Adipose tissue (tissue), 3 donors: ENCODE data around the gene DNHD1. TPM values are rescaled to one million over a fixed set of nuclear protein-coding genes. Genes with fewer than 3 reads are reported as not detected.

Source experiments
- H3K27ac ChIP-seq: one replicate; pipeline ENCODE4 v1.5.1; 2013; ENCODE audit warnings: low read depth, low read length
- WGBS, 3 donors: extraction: QIAGEN DNeasy Blood & Tissue Kit; methylation state at CpG; one replicate each; pipeline ENCODE4 v1.1.7; 2013; 5-methylcytosine and 5-hydroxymethylcytosine counted together
- polyA plus RNA-seq, 3 donors: library from polyadenylated mRNA; stranded (reverse); fragments of 200-250 nt; gene quantifications; one replicate each; pipeline ENCODE4 v1.2.3, GENCODE V29; 2013
- donor health status: healthy with polysubstance abuse.
- donor health status: Bipolar disorder and iron deficiency.
- donor health status: healthy.

DNHD1 gene
- polyA plus RNA-seq = 10 to 100 TPM in 2 of 3 donors, 1 to 10 TPM in 1; 2.7 to 13.7 (median 10.6) TPM

DNA sequence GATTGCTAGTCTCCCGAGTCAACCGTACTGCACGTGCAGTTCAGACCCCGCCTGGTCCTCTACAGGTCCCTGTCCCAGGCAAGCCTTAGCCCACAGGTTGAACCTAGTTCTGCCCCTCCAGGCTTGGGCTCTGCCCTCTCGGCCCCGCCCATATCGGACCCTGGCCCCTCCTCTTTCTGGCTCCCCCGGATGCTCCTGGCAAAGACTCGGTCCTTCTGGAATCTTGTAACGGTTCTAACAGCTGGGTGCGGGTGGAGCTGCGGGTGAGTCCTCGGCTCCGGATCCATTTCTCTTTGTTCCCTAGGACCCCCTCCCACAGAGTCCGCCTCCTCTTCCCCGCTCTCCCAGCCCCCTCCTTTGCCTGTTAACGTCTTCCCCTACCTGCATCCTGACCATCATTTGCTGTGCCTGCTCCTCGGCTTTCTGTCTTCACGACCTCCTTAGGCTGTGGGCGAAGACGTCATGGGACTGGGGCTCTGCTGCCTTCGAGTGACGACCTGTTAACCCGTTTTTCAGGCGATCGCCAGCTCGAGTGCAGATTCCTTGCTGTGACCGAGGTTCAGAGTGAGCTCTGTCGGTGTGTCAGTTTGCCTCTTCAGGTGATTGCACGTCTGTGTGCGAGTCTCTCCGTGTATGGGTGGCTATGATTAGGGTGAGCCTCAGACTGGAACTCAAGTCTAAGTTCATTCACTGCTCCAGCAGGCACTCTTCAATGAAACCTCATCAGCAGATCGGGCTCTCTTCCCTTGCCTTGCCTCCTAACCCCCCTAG is at the start of gene DNHD1:
Gene DNHD1 (plus strand): TSS at position 212 of the 771 bp plus-strand sequence. CDS start 936 bp downstream, outside the sequence.
- WGBS, 3 donors = 57 to 68% (median 64%) methylated on average over 33 of the region's 33 CpGs
- H3K27ac ChIP-seq = no peak within 1 kb of the TSS

DNA sequence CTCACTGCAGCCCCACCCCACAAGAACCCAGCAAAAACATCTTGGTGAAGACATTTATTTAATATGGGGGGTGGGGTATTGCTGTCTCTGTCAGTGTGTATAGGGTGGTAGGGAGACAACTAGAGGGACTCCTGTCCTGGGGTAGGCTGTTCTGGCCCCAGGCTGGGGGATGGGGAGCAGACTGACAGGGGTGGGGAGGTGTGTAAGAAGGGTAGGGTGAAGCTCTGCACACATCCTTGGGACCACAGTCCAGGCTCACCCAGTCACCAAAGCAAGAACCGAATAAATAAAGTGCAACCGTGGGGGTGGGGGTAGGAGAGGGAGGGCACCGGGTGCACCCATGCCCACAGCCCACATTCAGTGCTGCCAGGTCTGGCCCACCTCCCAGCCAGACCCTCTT is 48.5 kb upstream of the DNHD1 start:
- 82 to 95% (median 86%) methylated on average over 3 of the region's 3 CpGs for WGBS, 3 donors
- H3K27ac ChIP-seq = no peak overlapping the region

DNA sequence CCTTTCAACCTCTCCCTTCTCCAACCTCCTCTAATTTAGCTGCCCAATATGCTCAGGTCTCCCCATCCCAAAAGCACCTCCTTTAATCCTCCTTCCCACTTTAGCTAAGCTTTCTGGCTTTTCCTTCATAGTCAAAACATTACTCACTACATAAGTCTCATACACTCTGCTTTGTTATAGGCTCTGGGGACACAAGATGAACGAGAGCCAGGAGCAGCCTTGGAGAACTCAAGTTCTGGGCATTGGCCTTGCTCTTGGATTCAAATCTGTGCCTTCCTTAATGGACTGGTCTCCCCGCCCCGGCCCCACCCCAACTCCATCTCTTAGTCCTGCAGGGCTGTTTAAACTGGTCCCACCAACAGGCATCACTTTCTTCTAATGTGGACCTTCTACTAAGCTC is 44.9 kb upstream of the DNHD1 start:
- 75 to 88% (median 84%) methylated on average over 3 of the region's 3 CpGs for WGBS, 3 donors
- no peak overlapping the region for H3K27ac ChIP-seq

GRCh38 chr11:6453152-6453551 is 43.9 kb upstream of the DNHD1 start:
- 91 to 96% (median 95%) methylated on average over 2 of the region's 2 CpGs for WGBS, 3 donors
- H3K27ac ChIP-seq = no peak overlapping the region

DNA sequence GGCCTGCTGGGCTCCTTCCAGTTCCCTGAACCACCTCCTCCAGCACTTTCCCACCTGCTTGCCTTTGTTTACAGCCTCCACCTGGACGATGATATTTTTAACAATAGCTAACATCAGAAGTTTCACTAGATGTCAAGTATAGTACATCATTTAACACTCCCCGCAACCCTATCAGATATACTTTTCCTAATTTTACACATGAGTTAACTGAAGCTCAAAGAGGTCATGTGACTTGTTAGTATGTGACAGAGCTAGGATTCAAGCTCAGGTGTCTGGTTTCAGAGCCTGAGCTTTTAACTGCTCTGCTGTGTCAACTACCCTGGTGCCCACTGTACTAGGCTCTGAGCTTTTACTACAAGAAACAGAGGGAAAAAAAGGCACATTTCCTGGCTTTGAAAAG is 42.0 kb upstream of the DNHD1 start:
- 62 to 89% (median 69%) methylated on average over 2 of the region's 2 CpGs for WGBS, 3 donors
- H3K27ac ChIP-seq = no peak overlapping the region

DNA sequence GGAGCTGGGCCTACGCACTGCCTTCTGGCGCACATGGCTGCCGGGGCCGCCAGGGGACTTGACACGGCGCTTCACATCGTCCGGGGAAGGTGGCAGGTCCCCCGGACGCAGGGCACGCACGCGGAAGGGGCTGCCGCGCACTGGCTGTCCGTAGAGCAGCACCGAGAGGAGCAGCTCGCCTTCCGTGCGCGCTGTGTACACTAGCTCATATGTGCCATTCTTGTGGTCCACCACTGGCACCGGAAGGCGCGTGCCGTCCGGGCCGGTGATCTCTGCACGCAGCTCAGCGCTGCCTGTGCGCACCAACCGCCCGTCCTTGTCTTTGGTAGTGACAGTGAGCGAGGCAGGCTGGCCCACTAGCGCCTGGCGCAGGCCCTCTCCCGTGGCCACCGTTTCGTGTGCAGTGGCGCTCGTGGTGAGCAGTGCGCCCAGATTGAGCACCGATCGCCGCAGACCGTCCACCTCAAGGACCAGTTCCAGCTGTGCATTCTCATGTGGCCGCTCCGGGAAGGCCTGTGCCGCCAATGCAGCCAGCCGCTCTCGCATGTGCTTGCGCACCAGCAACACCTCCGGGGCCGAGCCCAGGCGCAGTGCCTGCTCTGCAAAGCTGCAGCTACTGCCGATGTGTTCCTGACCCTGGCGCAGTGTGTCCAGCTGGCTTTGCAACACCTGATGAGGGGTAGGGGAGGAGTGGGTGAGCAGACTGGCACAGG is 40.6 kb upstream of the DNHD1 start:
- WGBS, 3 donors = 96 to 97% (median 97%) methylated on average over 56 of the region's 56 CpGs
- no peak overlapping the region for H3K27ac ChIP-seq

DNA sequence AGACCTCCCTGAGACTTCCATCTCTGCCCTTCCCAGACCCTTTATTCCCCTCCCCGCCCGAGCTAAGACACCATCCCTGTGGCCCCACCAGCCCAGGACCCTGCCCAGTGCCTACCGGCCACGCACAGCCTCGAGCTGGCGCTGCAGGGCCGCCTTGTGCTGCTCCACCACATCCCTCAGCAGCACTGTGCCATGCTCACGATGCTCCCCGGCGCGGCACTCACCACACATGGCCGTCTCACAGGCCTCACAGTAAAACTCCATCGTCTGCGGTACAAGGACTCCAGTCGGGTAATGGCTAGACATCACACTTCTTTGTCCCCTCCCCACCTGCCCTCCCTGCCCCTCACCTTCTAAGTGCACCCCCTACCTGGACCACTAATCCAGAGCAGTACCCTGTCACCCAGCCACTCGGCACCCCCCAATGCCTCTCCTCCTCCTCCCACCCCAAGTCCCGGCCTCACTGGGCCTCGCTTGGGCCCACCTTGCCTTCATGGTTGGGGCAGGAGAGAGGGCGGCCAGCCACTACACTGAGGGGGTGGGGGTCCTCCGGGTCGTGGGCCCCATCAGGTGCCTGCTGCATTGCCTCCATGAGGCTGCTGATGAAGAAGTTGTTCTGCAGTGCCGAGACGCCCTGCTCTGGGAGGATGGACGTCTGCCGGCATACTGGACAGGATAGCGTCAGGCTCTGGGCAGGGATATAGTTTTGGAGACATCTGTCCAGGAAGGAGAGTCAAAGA is 39.3 kb upstream of the DNHD1 start:
- 91 to 97% (median 94%) methylated on average over 26 of the region's 26 CpGs for WGBS, 3 donors
- H3K27ac ChIP-seq = no peak overlapping the region

- H3K27ac ChIP-seq = no peak overlapping the region
Observed at GRCh38 chr11:6458352-6459098, 38.6 kb upstream of the DNHD1 start.

DNA sequence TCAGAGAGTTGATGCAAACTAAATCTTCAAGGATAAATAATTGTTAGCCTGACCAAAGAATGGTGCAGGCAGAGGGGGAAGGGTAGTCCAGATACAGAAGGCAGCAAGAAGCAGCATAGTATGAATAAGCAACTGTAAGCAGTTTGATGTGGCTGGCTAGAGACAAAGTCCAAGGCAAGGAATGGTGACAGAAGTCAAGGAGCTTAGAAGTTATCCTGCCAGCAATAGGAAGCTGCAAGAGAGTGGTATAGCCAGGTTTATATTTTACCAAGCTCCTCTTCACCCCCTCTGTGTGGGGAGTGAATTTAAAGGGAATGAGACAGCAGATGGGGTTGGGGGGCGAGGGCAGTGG is 38.0 kb upstream of the DNHD1 start:
- 83 to 91% (median 89%) methylated on average over 1 of the region's 1 CpG for WGBS, 3 donors
- no peak overlapping the region for H3K27ac ChIP-seq

More at GRCh38 chr11:6458352-6459098, 38.6 kb upstream of the DNHD1 start:
- WGBS, 3 donors = 52 to 91% (median 83%) methylated on average over 2 of the region's 2 CpGs

DNA sequence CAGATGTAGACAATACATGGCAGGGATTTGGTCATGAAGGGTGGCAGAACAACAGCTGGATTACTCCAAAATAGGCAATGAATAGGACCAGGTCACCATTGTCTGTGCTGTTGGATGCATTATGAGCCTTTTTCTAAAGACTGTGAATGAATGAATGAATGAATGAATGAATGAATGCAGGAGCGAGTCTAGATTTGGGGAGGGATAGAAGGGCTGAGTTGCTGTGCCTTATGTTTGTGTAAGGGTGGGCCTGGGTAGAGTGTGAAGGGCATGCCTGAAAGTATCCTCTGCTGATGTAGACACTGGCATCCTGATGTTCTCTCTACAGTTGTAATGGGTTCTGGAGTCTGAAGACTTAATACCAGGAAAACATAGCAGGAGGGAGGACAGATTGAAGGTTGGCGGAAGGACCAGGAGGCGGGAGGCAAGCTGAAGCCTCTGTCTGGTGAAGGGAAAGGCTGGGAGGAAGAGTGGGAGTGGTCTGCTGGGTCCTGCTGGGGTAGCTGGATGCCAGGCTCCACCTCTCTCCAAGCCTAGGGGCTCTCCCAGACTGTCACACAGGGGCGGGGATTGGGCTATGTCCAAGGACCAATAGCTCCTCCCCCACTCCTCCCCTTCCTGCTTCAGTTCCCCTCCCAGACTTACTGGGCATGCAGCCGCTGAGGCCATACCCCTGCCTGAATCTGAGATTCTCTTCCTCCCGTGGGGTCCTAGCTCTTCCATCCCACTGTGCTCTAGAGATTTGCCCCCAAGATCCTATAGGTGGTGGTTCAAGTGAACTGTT is 28.2 kb upstream of the DNHD1 start:
- WGBS, 3 donors = 16 to 42% (median 24%) methylated on average over 6 of the region's 6 CpGs
- H3K27ac ChIP-seq = no peak overlapping the region

DNA sequence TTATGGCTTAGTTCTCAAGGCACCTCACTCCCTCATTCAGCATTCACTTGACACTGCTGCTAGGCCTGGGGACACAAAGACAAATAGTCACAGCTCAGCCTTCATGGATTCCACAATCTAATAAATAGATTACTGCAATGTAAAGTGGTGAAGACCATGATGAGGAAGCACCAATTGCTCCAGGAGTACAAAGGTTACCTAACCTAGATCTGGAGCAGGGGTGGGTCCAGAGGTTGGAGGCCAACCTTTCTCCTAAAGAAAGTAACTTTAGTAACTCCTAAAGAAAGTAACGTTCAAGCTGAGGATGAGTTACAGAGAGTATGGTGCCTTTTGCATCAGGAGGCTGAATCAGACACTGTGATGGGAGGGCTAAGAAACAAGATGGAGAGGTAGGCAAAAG is 27.5 kb upstream of the DNHD1 start:
- 86 to 94% (median 92%) methylated on average over 1 of the region's 1 CpG for WGBS, 3 donors
- H3K27ac ChIP-seq = no peak overlapping the region

GRCh38 chr11:6472934-6473333 is 24.1 kb upstream of the DNHD1 start:
- 33 to 49% (median 47%) methylated on average over 1 of the region's 1 CpG for WGBS, 3 donors
- H3K27ac ChIP-seq = no peak overlapping the region

DNA sequence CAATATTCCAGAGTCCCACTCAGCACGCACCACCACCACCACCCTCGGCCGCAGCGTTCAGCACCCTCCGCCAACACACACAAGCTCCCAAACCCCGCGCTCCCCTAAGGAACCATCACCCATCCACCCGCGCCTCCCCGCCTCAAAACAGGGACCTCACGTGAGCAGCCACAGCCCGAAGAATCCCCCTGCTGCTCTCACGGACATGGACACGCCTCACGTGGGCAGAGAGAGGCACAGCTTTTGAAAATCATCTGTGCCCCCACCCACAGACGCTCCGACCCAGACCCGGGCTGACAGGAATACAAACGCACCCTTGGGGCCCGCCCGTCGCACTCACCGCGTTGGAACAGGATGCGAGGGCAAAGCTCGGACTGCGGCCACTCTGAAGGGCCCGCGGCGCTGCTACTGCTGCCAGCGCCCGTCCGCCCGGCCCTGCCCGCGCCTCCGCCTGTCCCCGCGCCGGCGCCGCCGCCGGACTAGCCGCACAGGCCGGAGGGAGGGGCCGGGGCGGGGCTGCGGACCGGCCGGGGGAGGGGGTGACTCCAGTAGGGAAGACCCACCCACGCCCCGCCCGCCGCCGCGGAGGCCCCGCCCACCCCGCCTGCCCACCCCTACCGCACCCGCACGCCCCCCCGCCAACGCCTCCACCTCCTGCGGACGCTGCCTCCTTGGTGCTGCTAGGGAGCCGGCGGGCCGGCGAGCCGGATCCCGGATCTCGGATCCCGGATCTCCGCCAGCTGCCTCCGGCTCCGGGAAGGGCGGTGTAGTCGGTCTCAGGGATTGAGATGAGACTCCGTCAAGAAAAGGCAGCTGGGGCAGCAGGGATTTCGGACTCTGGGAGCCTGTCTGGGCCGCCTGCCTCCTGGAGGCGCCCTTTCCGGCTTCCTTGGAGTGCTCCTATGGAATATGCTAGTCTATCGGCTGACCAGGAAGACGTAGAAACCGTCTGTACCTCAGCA is 23.3 kb upstream of the DNHD1 start, which contains the start of gene TRIM3:
Gene TRIM3 (minus strand): TSS at position 491 of the 962 bp plus-strand sequence. CDS start 8,246 bp downstream, outside the sequence.
- WGBS, 3 donors = 0 to 1% (median 1%) methylated on average over 51 to 84 of the region's 87 CpGs
- peak within 1 kb of the TSS; percentile 51 for H3K27ac ChIP-seq

GRCh38 chr11:6474413-6474792 is 22.7 kb upstream of the DNHD1 start:
- peak overlapping the region; percentile 51 for H3K27ac ChIP-seq
- WGBS, 3 donors = 28 to 31% (median 29%) methylated on average over 7 of the region's 7 CpGs

GRCh38 chr11:6474806-6475500 is 22.1 kb upstream of the DNHD1 start:
- no peak overlapping the region for H3K27ac ChIP-seq
- WGBS, 3 donors = 69 to 77% (median 77%) methylated on average over 3 of the region's 3 CpGs

DNA sequence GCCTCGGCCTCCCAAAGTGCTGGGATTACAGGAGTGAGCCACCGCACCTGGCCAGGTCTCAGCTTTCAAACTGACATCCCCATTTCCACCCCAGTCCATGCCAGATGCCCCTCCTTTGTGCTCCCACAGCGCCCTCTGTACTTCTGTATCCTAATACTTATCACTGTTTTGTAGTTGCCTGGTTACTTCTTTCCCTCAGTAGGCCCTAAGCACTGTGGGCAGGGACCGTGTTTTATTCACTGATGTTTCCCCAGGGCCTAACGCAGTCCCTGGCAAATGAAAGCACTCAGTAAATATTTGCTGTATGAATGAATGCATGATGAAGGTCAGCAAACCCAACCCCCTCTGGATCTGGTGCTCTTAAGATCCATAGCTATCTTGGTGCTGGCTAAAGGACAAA is 21.1 kb upstream of the DNHD1 start:
- 33 to 73% (median 60%) methylated on average over 5 of the region's 5 CpGs for WGBS, 3 donors
- H3K27ac ChIP-seq = no peak overlapping the region
